HG02763 (cell line): ENCODE results near the gene HSPA1L.
A peak's percentile ranks its signal among the peaks of the same experiment; 100 is the strongest.
"Not testable (repeated sequence)": the region's sequence is repeated elsewhere in the genome, so short reads cannot be mapped to it uniquely, and the experiment has no call there.

Experiments
- ATAC-seq: cut with Tn5 transposase; IDR thresholded peaks from one replicate; pipeline ENCODE4 v1.9.1; 2021; ENCODE audit warnings: mild to moderate bottlenecking, moderate library complexity; ENCODE audit not compliant: unreplicated experiment

The HSPA1L gene

DNA sequence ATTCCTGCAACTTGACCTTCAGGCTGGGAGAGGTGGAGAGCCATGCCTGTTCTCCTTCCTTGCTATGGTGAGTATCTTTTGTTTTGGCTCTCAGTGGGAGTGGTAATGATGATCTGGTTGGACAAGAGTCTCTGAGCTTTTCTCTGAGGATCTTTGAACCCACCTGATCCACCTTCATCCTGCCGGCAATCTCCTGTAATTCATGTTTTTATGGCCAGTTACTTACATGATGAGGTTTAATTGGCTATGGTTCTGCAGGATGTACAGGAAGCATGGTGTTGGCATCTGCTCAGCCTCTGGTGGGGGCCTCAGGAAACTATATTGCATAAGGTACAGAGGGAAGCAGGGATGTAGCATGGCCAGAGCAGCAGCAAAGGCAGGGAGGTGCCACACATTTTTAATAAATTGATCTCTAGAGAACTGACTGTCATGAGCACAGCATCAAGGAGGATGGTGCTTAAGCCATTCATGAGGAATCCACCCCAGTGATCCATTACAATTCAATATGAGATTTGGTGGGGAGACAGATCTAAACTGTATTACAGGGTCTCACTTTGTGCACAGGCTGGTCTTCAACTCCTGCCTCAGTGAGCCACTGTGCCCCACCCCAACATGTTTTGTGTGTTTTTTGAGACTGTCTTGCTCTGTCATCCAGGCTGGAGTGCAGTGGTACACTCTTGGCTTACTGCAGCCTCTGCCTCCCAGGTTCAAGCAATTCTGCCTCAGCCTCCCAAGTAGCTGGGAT is 22.5 kb upstream of the HSPA1L start:
- ATAC-seq, result no peak

DNA sequence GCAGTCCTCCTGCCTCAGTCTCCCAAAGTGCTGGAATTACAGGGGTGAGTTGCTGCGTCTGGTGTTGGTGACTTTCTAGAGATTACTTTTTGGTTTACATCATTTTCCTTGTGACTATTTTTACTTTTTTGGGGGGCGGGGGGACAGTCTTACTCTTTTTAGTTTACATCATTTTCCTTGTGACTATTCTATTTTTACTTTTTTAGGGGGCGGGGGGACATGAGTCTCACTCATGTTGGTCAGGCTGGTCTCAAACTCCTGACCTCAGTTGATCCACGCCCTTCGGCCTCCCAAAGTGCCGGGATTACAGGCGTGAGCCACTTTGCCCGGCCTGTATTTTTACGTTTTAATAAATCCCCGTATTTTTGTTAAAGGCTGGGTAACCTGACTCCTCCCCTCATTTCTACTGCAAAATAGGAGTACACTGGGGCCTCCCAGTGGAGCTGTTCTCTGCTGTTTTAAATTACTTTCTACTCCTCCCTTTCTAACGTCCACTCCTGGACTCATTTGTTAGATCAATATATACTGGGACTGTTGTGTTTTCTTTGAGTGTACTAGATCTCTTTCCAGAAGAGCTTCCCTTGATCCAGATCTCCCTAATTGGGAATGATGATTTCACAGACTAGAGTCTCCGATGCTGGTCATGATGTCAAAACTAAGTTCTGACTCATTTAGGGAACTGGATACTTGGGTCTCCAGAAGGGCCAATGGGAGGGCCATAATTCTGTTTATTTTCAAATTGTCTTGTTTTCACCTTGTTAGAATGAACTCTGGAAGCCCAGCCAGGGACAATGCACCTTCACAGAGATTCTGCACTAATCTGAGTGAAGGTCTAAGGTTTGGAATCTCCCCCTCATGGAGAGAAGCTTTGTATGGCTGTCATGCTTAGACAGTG is 21.6 kb upstream of the HSPA1L start:
- ATAC-seq, result no peak

- ATAC-seq, result no peak
Measured at GRCh38 chr6:31836047-31836473, 21.0 kb upstream of the HSPA1L start.

DNA sequence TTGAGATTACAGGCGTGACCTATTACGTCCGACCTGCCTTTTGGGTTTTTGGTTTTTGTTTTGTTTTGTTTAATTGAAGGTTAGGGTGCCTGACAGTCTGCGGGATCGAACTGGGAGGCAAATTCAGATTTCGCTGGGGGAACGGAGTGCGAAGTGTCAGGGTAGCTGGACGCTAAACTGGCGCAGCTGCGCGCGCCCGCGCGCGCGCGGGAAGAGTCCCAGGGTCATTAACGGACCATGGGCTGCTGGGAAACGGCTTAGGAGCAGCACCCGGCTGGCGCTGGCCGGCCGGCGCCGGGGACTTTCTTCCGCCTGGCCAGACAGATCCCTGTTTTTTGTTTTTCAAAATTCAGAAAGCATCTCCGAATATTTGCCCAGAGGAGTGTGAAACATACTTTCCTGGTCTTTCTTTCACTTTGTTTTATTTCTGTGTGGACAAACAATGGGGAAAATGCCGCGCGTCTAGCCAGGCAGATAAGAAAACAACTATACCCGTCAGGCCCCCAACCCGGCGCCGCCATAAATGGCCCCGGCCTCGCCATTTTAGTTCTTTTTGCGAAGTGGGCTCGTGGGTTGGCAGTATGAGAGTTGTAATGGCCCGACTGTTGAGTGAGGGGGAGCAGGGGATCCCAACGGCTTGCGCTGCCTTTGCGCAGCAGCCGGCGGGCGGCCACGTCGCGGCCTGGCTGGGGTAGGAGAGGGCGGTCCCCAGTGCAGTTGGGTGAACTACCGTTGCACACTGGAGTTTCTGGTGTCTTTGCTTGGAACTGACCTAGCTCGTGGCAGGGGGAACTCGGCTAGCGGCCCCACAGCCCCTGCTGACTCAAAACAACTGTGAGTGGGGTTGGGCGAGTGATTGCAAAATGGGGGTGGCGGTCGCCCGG is 19.5 kb upstream of the HSPA1L start:
- peak; percentile 43 for ATAC-seq

DNA sequence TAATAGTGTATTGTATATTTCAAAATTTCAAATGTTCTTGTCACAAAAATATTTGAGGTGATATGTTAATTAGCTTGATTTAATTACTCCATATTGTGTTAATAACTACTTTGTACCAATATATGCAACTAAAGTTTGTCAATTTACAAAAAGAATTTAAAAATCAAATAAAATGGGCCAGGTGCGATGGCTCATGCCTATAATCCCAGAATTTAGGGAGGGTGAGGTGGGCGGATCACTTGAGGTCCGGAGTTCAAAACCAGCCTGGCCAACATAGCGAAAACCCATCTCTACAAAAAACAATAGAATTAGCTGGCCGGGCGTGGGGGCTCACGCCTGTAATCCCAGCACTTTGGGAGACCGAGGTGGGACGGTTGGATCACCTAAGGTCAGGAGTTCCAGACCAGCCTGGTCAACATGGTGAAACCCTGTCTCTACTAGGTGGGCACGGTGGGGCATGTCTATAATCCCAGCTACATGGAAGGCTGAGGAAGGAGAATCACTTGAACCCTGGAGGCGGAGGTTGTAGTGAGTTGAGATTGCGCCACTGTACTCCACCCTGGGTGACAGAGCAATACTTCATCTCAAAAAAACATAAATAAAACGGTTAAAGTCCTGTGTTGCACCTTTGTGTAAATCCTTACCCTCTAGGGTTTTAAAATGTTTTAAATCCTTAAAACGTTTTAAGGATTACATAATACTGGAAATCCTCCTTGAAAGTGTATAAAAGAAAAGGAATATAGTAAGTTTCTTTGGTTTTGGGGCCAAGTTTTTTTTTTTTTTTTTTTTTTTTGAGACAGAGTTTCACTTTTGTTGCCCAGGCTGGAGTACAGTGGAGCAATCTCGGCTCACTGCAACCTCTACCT is 16.5 kb upstream of the HSPA1L start:
- ATAC-seq, result no peak

- no peak for ATAC-seq
Measured at GRCh38 chr6:31830886-31831335, 15.8 kb upstream of the HSPA1L start.

GRCh38 chr6:31829633-31830283 is 14.7 kb upstream of the HSPA1L start:
- no peak for ATAC-seq

- ATAC-seq, result peak; percentile 74
Measured at GRCh38 chr6:31827286-31828079, 12.4 kb upstream of the HSPA1L start, which contains the start of gene HSPA1B. TSS of gene HSPA1B (plus strand) at chr6:31827738. CDS start at chr6:31827951, 213 bp downstream.

DNA sequence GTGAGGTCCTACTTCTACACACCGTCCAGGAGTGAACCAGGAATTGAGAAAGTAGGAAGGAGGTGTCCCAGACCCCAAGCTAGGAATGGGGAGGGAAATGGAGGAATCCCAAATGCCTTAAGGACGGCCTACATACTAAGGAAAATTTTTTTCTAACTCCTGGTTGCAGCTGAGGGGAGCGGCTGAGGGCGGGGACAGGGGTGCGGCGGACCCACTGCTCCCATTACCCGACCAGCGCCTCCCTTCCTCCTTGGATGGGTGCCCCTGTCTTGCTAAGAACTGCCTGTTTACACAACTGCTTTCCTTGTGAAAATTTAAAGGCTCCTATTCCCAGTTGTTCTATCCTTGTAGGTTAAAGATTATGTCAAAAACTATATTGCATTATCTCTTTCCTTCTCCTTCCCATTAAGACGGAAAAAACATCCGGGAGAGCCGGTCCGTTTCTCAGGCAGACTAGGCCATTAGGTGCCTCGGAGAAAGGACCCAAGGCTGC is 11.8 kb upstream of the HSPA1L start:
- no peak for ATAC-seq

DNA sequence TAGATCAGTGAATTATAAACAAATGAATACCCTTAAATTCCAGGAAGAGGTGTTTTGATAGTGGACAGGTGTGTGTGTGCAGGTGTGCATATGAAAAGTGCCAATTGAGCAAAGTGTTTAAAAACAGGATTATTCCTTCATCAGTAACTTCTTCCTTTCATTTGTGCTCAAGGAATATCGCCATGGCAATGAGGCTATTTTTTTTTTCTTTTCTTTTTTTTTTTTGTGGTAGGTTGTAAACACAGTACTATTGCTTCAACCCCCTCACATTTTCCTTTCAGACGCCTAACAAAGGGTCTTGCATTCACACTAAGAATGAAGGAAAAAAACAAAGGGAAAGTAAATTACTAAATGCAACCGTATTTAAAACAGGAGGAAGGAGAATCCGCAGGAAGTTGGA is 10.5 kb upstream of the HSPA1L start:
- ATAC-seq, result no peak

DNA sequence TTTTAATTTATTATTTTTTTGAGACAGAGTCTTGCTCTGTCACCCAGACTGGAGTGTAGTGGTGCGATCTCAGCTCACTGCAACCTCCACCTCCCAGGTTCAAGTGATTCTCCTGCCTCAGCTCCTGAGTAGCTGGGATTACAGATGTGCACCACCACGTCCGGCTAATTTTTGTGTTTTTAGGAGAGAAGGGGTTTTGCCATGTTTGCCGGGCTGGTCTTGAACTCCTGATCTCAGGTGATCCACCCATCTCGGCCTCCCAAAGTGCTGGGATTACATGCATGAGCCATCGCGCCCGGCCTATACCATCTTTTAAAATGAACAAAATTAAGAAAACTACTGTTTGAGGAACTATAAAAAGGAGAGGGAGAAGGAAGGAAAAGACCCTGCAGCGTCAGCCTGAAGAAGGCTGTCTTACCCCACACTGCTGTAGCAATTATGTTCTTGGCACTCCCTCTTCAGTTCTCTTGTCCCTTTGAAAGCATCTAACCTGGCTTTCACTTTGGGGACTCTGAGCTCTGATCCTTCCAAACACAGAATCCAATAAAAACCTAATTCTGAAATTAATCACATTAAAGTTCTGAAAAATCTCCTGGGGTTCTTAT is 8.6 kb upstream of the HSPA1L start:
- ATAC-seq, result not testable (repeated sequence)

DNA sequence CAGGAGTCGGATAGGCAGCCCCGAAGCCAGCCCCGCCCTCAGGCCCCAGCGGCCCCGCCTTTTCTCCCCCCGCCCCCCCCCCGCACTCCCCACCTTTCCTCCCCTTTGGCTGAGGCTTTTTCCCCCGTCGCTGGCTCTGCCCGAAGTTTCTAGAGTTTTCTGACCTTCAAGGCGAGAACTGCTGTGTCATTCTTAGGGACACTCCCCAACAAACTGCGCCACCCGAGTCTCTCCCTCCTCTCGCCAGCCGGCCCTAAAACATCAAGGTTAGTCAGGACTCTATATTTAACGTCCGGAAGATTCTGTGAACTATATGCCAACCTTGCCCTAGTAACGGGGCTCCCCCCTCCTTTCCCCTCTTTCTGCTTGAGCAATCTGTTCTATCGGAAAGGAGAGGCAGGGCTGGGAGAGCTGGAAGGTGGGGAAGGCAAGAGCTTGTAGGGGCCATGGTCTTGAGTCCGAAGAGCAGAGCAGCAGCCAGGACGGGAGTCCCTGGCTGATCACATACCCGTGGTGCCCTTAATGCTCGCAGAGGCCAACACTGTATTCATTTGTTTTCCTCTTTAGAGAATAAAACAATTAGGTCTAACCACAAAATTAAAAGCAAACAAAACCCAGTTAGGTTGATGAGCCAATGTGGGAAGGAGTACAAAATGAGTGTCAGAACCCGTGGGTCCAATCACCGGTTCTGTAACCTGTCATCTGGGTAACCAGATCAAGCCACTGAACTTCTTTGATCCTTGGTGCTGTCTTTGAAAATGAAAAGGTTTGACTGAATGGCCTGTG is 7.1 kb upstream of the HSPA1L start:
- ATAC-seq, result peak; percentile 48

DNA sequence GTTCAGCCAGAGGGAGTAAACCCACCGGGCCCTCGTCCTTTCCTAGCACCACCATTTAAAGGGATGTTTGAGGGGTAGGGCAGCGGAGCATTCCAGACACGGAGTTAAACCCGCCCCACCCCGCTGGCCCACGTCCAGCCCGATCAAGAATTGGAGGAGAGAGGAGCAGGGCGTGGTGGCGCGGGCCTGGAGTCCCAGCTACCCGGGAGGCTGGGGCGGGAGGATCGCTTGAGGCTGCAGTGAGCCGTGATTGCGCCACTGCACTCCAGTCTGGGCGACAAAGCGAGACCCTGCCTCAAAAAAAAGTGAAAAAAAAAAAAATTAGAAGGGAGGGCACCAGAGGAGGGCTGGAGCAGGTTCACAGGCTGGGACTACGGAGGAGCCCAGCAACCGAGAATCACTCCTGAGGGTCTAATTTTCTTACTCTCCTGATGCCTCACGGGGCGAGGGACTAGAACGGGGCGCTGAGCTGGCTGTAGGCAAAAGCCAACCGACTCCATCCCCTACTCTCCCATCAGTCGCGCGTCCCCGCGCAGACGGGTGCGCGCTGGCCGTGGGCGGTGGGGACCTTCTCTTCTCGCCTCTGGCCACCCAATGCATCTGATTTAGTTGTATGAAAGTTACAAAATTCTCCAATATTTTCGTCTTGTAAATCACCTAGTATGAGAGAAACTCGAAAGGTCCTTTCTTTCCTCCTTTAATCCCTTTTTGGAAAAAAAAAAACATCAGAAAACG is 6.4 kb upstream of the HSPA1L start:
- ATAC-seq, result peak; percentile 41

DNA sequence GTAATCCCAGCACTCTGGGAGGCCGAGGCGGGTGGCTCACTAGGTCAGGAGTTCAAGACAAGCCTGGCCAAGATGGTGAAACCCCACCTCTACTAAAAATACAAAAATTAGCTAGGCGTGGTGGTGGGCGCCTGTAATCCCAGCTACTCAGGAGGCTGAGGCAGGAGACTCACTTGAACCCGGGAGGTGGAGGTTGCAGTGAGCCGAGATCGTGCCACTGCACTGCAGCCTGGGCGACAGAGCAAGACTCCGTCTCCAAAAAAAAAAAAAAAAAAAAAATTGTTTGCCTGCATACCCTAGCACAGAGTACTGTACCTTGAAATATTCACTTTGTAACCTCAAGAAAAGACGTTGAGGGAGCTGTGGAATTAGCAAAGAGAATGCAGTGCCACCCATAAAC is 5.3 kb upstream of the HSPA1L start:
- ATAC-seq, result not testable (repeated sequence)

- no peak for ATAC-seq
Measured at GRCh38 chr6:31819871-31820299, 4.8 kb upstream of the HSPA1L start.

GRCh38 chr6:31817929-31818511 is 2.9 kb upstream of the HSPA1L start:
- not testable (repeated sequence) for ATAC-seq
